Measurements from ENCODE around the gene ADCY2.

ADCY2 gene

GRCh38 chr5:7493622-7494021 lies 97.7 kb downstream of the ADCY2 start:
- no peaks in the 10 kb centered on the region for H3K36me3 ChIP-seq (ENCODE audit: control insufficient read depth in 2 of 2, insufficient read depth in 1 of 2, low read length in 2 of 2)
- ChIA-PET CTCF (no interaction called here), POLR2A (interaction anchor here (1.0 kb wide), 1 partner anchor 128 kb away, joined by 3 read pairs; no protein-coding TSS in a partner anchor)
- no peaks in the 10 kb centered on the region for H3K4me1 ChIP-seq (ENCODE audit: control insufficient read depth, insufficient read depth, low read length)
- H3K9me3 ChIP-seq (ENCODE audit: control insufficient read depth, insufficient read depth, low read depth, low read length): no peaks in the 10 kb centered on the region
- no peak overlapping the region for H3K4me3 ChIP-seq (ENCODE audit: low read depth, low read length)
- TF ChIP-seq ZNF2 (tag by site-specific recombination; IDR thresholded peaks at IDR 0.05) (no peak), PRDM2 (tag by site-specific recombination; IDR thresholded peaks at IDR 0.05; ENCODE audit: borderline replicate concordance) (no peak), ZNF221 (tag by site-specific recombination; IDR thresholded peaks at IDR 0.05; ENCODE audit: borderline replicate concordance) (no peak), KLF9 (tag by site-specific recombination; IDR thresholded peaks at IDR 0.05; ENCODE audit: low read depth) (no peak), ZNF610 (tag by site-specific recombination; IDR thresholded peaks at IDR 0.05; ENCODE audit: borderline replicate concordance) (no peak), ZNF132 (tag by site-specific recombination; IDR thresholded peaks at IDR 0.05; ENCODE audit: borderline replicate concordance) (no peak), ZNF146 (tag by site-specific recombination; IDR thresholded peaks at IDR 0.05) (no peak), ZNF529 (tag by site-specific recombination; IDR thresholded peaks at IDR 0.05; ENCODE audit: insufficient replicate concordance) (no peak), ZFP69B (tag by site-specific recombination; IDR thresholded peaks at IDR 0.05) (no peak), KLF1 (tag by site-specific recombination; IDR thresholded peaks at IDR 0.05) (no peak)
- no peak overlapping the region for H3K27ac ChIP-seq (ENCODE audit: extremely low read depth, low read depth, low read length)

- ChIA-PET CTCF (no interaction called here), POLR2A (interaction anchor here (0.7 kb wide), 1 partner anchor 54 kb away, joined by 3 read pairs; no protein-coding TSS in a partner anchor)
- Histone ChIP-seq H3K4me1 (ENCODE audit: control insufficient read depth, insufficient read depth, low read length) (no peaks in the 10 kb centered on the region), H3K36me3 (ENCODE audit: control insufficient read depth in 2 of 2, insufficient read depth in 1 of 2, low read length in 2 of 2) (no peaks in the 10 kb centered on the region), H3K4me3 (ENCODE audit: low read depth, low read length) (no peak overlapping the region), H3K9me3 (ENCODE audit: control insufficient read depth, insufficient read depth, low read depth, low read length) (no peaks in the 10 kb centered on the region), H3K27ac (ENCODE audit: extremely low read depth, low read depth, low read length) (no peak overlapping the region)
- TF ChIP-seq ZNF174 (tag by site-specific recombination; IDR thresholded peaks at IDR 0.05) (no peak), KLF7 (tag by site-specific recombination; IDR thresholded peaks at IDR 0.05; ENCODE audit: borderline replicate concordance) (no peak), ZNF350 (tag by site-specific recombination; IDR thresholded peaks at IDR 0.05) (no peak), ZNF510 (tag by site-specific recombination; IDR thresholded peaks at IDR 0.05; ENCODE audit: insufficient replicate concordance) (no peak), MZF1 (tag by site-specific recombination; IDR thresholded peaks at IDR 0.05; ENCODE audit: borderline replicate concordance) (no peak), SCRT2 (tag by site-specific recombination; IDR thresholded peaks at IDR 0.05) (no peak), ZBTB49 (tag by site-specific recombination; IDR thresholded peaks at IDR 0.05; ENCODE audit: low read depth) (no peak), ZNF785 (tag by site-specific recombination; IDR thresholded peaks at IDR 0.05) (no peak), ZNF548 (tag by site-specific recombination; IDR thresholded peaks at IDR 0.05) (no peak), ZNF157 (tag by site-specific recombination; IDR thresholded peaks at IDR 0.05) (no peak)
- TF ChIP-seq, protein P1, sequence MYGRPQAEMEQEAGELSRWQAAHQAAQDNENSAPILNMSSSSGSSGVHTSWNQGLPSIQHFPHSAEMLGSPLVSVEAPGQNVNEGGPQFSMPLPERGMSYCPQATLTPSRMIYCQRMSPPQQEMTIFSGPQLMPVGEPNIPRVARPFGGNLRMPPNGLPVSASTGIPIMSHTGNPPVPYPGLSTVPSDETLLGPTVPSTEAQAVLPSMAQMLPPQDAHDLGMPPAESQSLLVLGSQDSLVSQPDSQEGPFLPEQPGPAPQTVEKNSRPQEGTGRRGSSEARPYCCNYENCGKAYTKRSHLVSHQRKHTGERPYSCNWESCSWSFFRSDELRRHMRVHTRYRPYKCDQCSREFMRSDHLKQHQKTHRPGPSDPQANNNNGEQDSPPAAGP (tag by site-specific recombination; IDR thresholded peaks at IDR 0.05): no peak
- TF ChIP-seq, protein P2, sequence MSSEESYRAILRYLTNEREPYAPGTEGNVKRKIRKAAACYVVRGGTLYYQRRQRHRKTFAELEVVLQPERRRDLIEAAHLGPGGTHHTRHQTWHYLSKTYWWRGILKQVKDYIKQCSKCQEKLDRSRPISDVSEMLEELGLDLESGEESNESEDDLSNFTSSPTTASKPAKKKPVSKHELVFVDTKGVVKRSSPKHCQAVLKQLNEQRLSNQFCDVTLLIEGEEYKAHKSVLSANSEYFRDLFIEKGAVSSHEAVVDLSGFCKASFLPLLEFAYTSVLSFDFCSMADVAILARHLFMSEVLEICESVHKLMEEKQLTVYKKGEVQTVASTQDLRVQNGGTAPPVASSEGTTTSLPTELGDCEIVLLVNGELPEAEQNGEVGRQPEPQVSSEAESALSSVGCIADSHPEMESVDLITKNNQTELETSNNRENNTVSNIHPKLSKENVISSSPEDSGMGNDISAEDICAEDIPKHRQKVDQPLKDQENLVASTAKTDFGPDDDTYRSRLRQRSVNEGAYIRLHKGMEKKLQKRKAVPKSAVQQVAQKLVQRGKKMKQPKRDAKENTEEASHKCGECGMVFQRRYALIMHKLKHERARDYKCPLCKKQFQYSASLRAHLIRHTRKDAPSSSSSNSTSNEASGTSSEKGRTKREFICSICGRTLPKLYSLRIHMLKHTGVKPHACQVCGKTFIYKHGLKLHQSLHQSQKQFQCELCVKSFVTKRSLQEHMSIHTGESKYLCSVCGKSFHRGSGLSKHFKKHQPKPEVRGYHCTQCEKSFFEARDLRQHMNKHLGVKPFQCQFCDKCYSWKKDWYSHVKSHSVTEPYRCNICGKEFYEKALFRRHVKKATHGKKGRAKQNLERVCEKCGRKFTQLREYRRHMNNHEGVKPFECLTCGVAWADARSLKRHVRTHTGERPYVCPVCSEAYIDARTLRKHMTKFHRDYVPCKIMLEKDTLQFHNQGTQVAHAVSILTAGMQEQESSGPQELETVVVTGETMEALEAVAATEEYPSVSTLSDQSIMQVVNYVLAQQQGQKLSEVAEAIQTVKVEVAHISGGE (tag by site-specific recombination; conservative IDR thresholded peaks at IDR 0.05; ENCODE audit: low read depth): no peak
Measured at GRCh38 chr5:7494481-7495130, 98.7 kb downstream of the ADCY2 start.

Measured in HEK293 (cell line).